Activated CD8-positive, alpha-beta T cell treated with anti-CD3 and anti-CD28 coated beads for 36 hours (primary cell): ENCODE data around the gene TCEAL6. TPM values are rescaled to one million over a fixed set of nuclear protein-coding genes. Genes with fewer than 3 reads are reported as not detected.
"Not testable (repeated sequence)": the region's sequence is repeated elsewhere in the genome, so short reads cannot be mapped to it uniquely, and the experiment has no call there.

Experiments used
- ATAC-seq: fragments of 200-7000 bp; cut with Tn5 transposase; one replicate; pipeline ENCODE4 v1.10.0; 2021; ENCODE audit warnings: mild to moderate bottlenecking, moderate library complexity
- CTCF ChIA-PET: fragments of 350-600 bp; sonication (Branson Sonifier 250); formaldehyde crosslinking; loops from one replicate; lab custom pipeline; 2021; ENCODE audit warnings: antibody characterized with exemption; lab: Charles Lee
- POLR2A ChIA-PET: fragments of 350-600 bp; sonication (Branson Sonifier 250); formaldehyde crosslinking; loops from one replicate; lab custom pipeline; 2021; ENCODE audit warnings: antibody characterized with exemption; lab: Charles Lee
- DNase-seq: peaks from one replicate; pipeline ENCODE4 v3.0.0-alpha.2; 2020
- H3K27ac Mint-ChIP-seq: one replicate; pipeline ENCODE4 v1.8.0; 2021; ENCODE audit warnings: mild to moderate bottlenecking, mixed read lengths
- H3K27me3 Mint-ChIP-seq: one replicate; pipeline ENCODE4 v1.8.0; 2021; ENCODE audit warnings: mixed read lengths
- H3K36me3 Mint-ChIP-seq: one replicate; pipeline ENCODE4 v1.8.0; 2021; ENCODE audit warnings: low read depth, mixed read lengths
- H3K4me1 Mint-ChIP-seq: one replicate; pipeline ENCODE4 v1.8.0; 2021; ENCODE audit warnings: low read depth, mixed read lengths
- H3K4me3 Mint-ChIP-seq: one replicate; pipeline ENCODE4 v1.8.0; 2021; ENCODE audit warnings: mild to moderate bottlenecking, moderate library complexity, mixed read lengths
- H3K9me3 Mint-ChIP-seq: one replicate; pipeline ENCODE4 v1.8.0; 2021; ENCODE audit warnings: mixed read lengths
- CTCF ChIP-seq: fragments of 200-600 bp; IDR thresholded peaks from one replicate; pipeline ENCODE4 v1.8.0; 2022; ENCODE audit warnings: antibody characterized with exemption, mild to moderate bottlenecking
- intact Hi-C: fragments of 100-400 bp; cut with micrococcal nuclease; formaldehyde crosslinking; loops from one replicate; pipeline ENCODE4 v1.10.0; 2022
- total RNA-seq, 2 experiments: library from RNA; stranded (reverse); gene quantifications; one replicate each; pipeline ENCODE4 v1.2.3, GENCODE V29; 2021

The TCEAL6 gene
- total RNA-seq, 2 experiments from 2014 or later = not detected

GRCh38 chrX:102138064-102138463 lies 4.2 kb downstream of the TCEAL6 start:
- no peak for TF ChIP-seq CTCF
- ChIA-PET CTCF (no interaction called here), POLR2A (no interaction called here)
- Mint-ChIP-seq H3K9me3 (no peaks in the 10 kb centered on the region), H3K4me1 (no peaks in the 10 kb centered on the region), H3K4me3 (no peak overlapping the region), H3K27me3 (peaks cover 14% of the 10 kb centered on the region), H3K36me3 (no peaks in the 10 kb centered on the region), H3K27ac (no peak overlapping the region)
- DNase-seq (no peak), ATAC-seq (no peak)
- intact Hi-C loops = no loop called here

GRCh38 chrX:102129473-102129872 lies 12.8 kb downstream of the TCEAL6 start:
- ATAC-seq = no peak
- POLR2A ChIA-PET = no interaction called here
- CTCF ChIA-PET = interaction anchor here (0.9 kb wide), 1 partner anchor 771 kb away, joined by 3 read pairs; no protein-coding TSS in a partner anchor
- TF ChIP-seq CTCF = peak; percentile 23
- Mint-ChIP-seq H3K27ac (no peak overlapping the region), H3K4me1 (peaks cover 4% of the 10 kb centered on the region), H3K36me3 (no peaks in the 10 kb centered on the region), H3K27me3 (peaks cover 33% of the 10 kb centered on the region), H3K9me3 (no peaks in the 10 kb centered on the region), H3K4me3 (no peak overlapping the region)
- DNase-seq = no peak
- intact Hi-C loops = no loop called here

- POLR2A ChIA-PET = no interaction called here
- no peak for TF ChIP-seq CTCF
- DNase-seq (no peak), ATAC-seq (no peak)
- H3K27ac Mint-ChIP-seq = no peak overlapping the region
- H3K36me3 Mint-ChIP-seq = no peaks in the 10 kb centered on the region
- intact Hi-C loops = no loop called here
- H3K4me1 Mint-ChIP-seq = peaks cover 4% of the 10 kb centered on the region
- H3K9me3 Mint-ChIP-seq = no peaks in the 10 kb centered on the region
- H3K4me3 Mint-ChIP-seq = no peak overlapping the region
- CTCF ChIA-PET = no interaction called here
- H3K27me3 Mint-ChIP-seq = peaks cover 30% of the 10 kb centered on the region
Observed at GRCh38 chrX:102126863-102127262, 15.4 kb downstream of the TCEAL6 start.

GRCh38 chrX:102126080-102126818 lies 16.0 kb downstream of the TCEAL6 start:
- intact Hi-C loops, CTCF ChIA-PET, H3K4me3 Mint-ChIP-seq, DNase-seq, H3K27ac Mint-ChIP-seq, H3K4me1 Mint-ChIP-seq, POLR2A ChIA-PET, ATAC-seq, H3K9me3 Mint-ChIP-seq, H3K36me3 Mint-ChIP-seq: not testable (repeated sequence)
- peaks cover 26% of the 10 kb centered on the region for H3K27me3 Mint-ChIP-seq

GRCh38 chrX:102125436-102125835 lies 16.8 kb downstream of the TCEAL6 start, which contains the start of gene TCEAL2:
TCEAL2 (plus strand) TSS chrX:102125679; CDS start chrX:102126831, 1,152 bp downstream.
- H3K27ac Mint-ChIP-seq = not testable (repeated sequence)

GRCh38 chrX:102125014-102125413 lies 17.3 kb downstream of the TCEAL6 start:
- POLR2A ChIA-PET, CTCF ChIA-PET, ATAC-seq, intact Hi-C loops, H3K27ac Mint-ChIP-seq, H3K9me3 Mint-ChIP-seq, DNase-seq, H3K4me1 Mint-ChIP-seq, H3K36me3 Mint-ChIP-seq: not testable (repeated sequence)
- Mint-ChIP-seq H3K27me3 (peaks cover 22% of the 10 kb centered on the region), H3K4me3 (peak overlapping the region; percentile 35)

More at GRCh38 chrX:102125436-102125835, 16.8 kb downstream of the TCEAL6 start, which contains the start of gene TCEAL2:
- DNase-seq = peak; percentile 2
- POLR2A ChIA-PET, CTCF ChIA-PET, H3K4me1 Mint-ChIP-seq, intact Hi-C loops, H3K9me3 Mint-ChIP-seq, ATAC-seq, H3K36me3 Mint-ChIP-seq: not testable (repeated sequence)
- peak within 1 kb of the TSS; percentile 35 for H3K4me3 Mint-ChIP-seq
- H3K27me3 Mint-ChIP-seq = peaks cover 23% of the 10 kb centered on the region
